ENCODE measurements around the gene BEND3. TPM values are rescaled to one million over a fixed set of nuclear protein-coding genes. Genes with fewer than 3 reads are reported as not detected.

The BEND3 gene
- total RNA-seq, 1 experiment from 2014 or later = 70.2 TPM

GRCh38 chr6:107120404-107120803 lies 5.1 kb upstream of the BEND3 start:
- no peak for DNase-seq
- no peaks in the 10 kb centered on the region for H3K9me3 ChIP-seq (ENCODE audit: control insufficient read depth, low read depth, low read length)
- no peaks in the 10 kb centered on the region for H3K27me3 Mint-ChIP-seq (ENCODE audit: low read depth)
- WGBS (ENCODE audit: extremely low coverage, insufficient read length, low lambda C conversion rate) = no CpG with 5 or more reads among the region's 4 CpGs
- no peaks in the 10 kb centered on the region for H3K27me3 ChIP-seq (ENCODE audit: insufficient read depth, low read length)
- H2BK20ac ChIP-seq (ENCODE audit: low read depth, low read length, poor library complexity, severe bottlenecking) = no peak overlapping the region
- no peaks in the 10 kb centered on the region for H4K20me1 ChIP-seq (ENCODE audit: control insufficient read depth, insufficient read depth, insufficient read length)
- no peak overlapping the region for H3K4ac ChIP-seq (ENCODE audit: low read depth, low read length)
- H4K8ac ChIP-seq (replicated peaks; ENCODE audit: insufficient read length, low read depth, low read length) = no peak overlapping the region
- no peak overlapping the region for H4K91ac ChIP-seq (ENCODE audit: insufficient read length, low read depth, low read length)
- peaks cover 49 to 56% of the 10 kb centered on the region in 2 experiments for H3K4me1 Mint-ChIP-seq
- no peaks in the 10 kb centered on the region; a peak in 1 of 7 replicates for H3K36me3 Mint-ChIP-seq (ENCODE audit: insufficient read depth in 1 of 3, low read depth in 3 of 3)
- no peak overlapping the region for H3K14ac ChIP-seq (ENCODE audit: insufficient read depth, low read length)
- H3K79me2 ChIP-seq (ENCODE audit: insufficient read depth, low read length) = no peaks in the 10 kb centered on the region
- H2AK5ac ChIP-seq (ENCODE audit: insufficient read length, low read length) = no peak overlapping the region
- no peak overlapping the region for H2BK120ac ChIP-seq (ENCODE audit: low read depth, low read length, poor library complexity, severe bottlenecking)
- H3T11ph ChIP-seq (ENCODE audit: low read length) = no peak overlapping the region
- H3K4me3 Mint-ChIP-seq = no peak overlapping the region
- H3K18ac ChIP-seq (ENCODE audit: insufficient read length, low read depth, low read length) = no peak overlapping the region
- H3K56ac ChIP-seq (ENCODE audit: insufficient read length, low read depth, low read length) = no peak overlapping the region
- no peak overlapping the region for H3K4me2 ChIP-seq (ENCODE audit: insufficient read depth, insufficient read length, low read length)
- no peak overlapping the region for H2BK12ac ChIP-seq (ENCODE audit: insufficient read length, low read depth, low read length)
- peak overlapping the region in 1 of 3 experiments; percentile 22; a peak in 1 of 7 replicates for H3K27ac Mint-ChIP-seq
- peaks cover 6% of the 10 kb centered on the region for H3K23me2 ChIP-seq (ENCODE audit: insufficient read length, low read depth, low read length, poor library complexity, severe bottlenecking)
- H3K9ac ChIP-seq (ENCODE audit: extremely low read depth, insufficient read length, low read length) = no peak overlapping the region
- no peak overlapping the region for H2AFZ ChIP-seq (ENCODE audit: low read length)
- no peak overlapping the region for H2BK5ac ChIP-seq (ENCODE audit: insufficient read length, low read length)
- no peaks in the 10 kb centered on the region for H3K9me3 Mint-ChIP-seq
- peaks cover 5% of the 10 kb centered on the region; the same call in 1 of the 2 replicates for H3K4me1 ChIP-seq (ENCODE audit: insufficient read depth, low read length)
- no peaks in the 10 kb centered on the region for H3K79me1 ChIP-seq (ENCODE audit: insufficient read depth, low read depth, low read length, poor library complexity, severe bottlenecking)
- H2BK15ac ChIP-seq (ENCODE audit: low read depth, low read length) = no peak overlapping the region
- no peak overlapping the region for H4K5ac ChIP-seq (ENCODE audit: insufficient read length, low read depth, low read length)
- no peak overlapping the region for H3K27ac ChIP-seq (ENCODE audit: insufficient read length, low read depth, low read length)
- TF ChIP-seq CTCF (conservative IDR thresholded peaks at IDR 0.05) = no peak
- no peak overlapping the region for H3K23ac ChIP-seq (ENCODE audit: insufficient read length, low read depth, low read length)

Data from H9 (cell line).